Uterus (tissue), 4 donors: ENCODE measurements around the gene LILRA5. TPM values are rescaled to one million over a fixed set of nuclear protein-coding genes. Genes with fewer than 3 reads are reported as not detected.
"Not testable (repeated sequence)": the region's sequence is repeated elsewhere in the genome, so short reads cannot be mapped to it uniquely, and the experiment has no call there.

Experiments used
- DNase-seq, 2 donors: peaks; one replicate each; pipeline ENCODE4 v3.0.0-alpha.2; 2019 to 2020
- H3K27ac ChIP-seq, 2 donors: fragments of 200-600 bp; sonication (generic); 1 replicate in 1 of 2; 2 replicates in 1 of 2; pipeline ENCODE4 v1.5.1; 2016 to 2018
- H3K27me3 ChIP-seq, 2 donors: fragments of 200-600 bp; sonication (generic); one replicate each; pipeline ENCODE4 v1.5.1; 2018 to 2019; ENCODE audit warnings: control low read depth in 1 of 2
- H3K36me3 ChIP-seq, 2 donors: fragments of 200-600 bp; sonication (generic); one replicate each; pipeline ENCODE4 v1.5.1; 2019; ENCODE audit warnings: control low read depth in 1 of 2
- H3K4me1 ChIP-seq, 2 donors: fragments of 200-600 bp; sonication (generic); one replicate each; pipeline ENCODE4 v1.5.1; 2018 to 2019; ENCODE audit warnings: control low read depth in 1 of 2
- H3K4me3 ChIP-seq, 2 donors: fragments of 200-600 bp; sonication (generic); 1 replicate in 1 of 2; 2 replicates in 1 of 2; pipeline ENCODE4 v1.5.1; 2018 to 2019; ENCODE audit warnings: mild to moderate bottlenecking in 1 of 2
- H3K9me3 ChIP-seq, 2 donors: fragments of 200-600 bp; sonication (generic); one replicate each; pipeline ENCODE4 v1.5.1; 2019; ENCODE audit warnings: control low read depth in 1 of 2
- CTCF ChIP-seq, 4 experiments: fragments of 200-600 bp in 2 of 4; fragments of 450-650 bp in 2 of 4; sonication (generic) in 2 of 4; IDR thresholded peaks; one replicate each; pipeline ENCODE4 v1.5.1; 2016 to 2019; ENCODE audit warnings: antibody characterized with exemption in 4 of 4, mild to moderate bottlenecking in 2 of 4, moderate library complexity in 1 of 4
- POLR2A ChIP-seq, 2 donors: fragments of 450-650 bp; IDR thresholded peaks; one replicate each; pipeline ENCODE4 v1.6.1; 2016; ENCODE audit warnings: antibody characterized with exemption in 2 of 2, mild to moderate bottlenecking in 1 of 2, moderate library complexity in 1 of 2
- intact Hi-C: fragments of 100-400 bp; cut with DNase I; formaldehyde crosslinking; loops from one replicate; pipeline ENCODE4 v1.15.1; 2023; ENCODE audit warnings: low total_unique reads
- total RNA-seq, 4 donors: library from RNA; depleted of rRNA in 3 of 4; stranded (reverse); fragments of >200 nt in 3 of 4; gene quantifications; one replicate each; pipeline versions ENCODE4 v1.1.0 to v1.2.4, GENCODE V29; 2014 to 2023
- donor health status: DM: yes; HTN: yes; CAD: no.

The LILRA5 gene
- total RNA-seq, 4 donors from 2014 or later, result 0.35 to 9.7 (median 2.8) TPM; not detected in 1

DNA sequence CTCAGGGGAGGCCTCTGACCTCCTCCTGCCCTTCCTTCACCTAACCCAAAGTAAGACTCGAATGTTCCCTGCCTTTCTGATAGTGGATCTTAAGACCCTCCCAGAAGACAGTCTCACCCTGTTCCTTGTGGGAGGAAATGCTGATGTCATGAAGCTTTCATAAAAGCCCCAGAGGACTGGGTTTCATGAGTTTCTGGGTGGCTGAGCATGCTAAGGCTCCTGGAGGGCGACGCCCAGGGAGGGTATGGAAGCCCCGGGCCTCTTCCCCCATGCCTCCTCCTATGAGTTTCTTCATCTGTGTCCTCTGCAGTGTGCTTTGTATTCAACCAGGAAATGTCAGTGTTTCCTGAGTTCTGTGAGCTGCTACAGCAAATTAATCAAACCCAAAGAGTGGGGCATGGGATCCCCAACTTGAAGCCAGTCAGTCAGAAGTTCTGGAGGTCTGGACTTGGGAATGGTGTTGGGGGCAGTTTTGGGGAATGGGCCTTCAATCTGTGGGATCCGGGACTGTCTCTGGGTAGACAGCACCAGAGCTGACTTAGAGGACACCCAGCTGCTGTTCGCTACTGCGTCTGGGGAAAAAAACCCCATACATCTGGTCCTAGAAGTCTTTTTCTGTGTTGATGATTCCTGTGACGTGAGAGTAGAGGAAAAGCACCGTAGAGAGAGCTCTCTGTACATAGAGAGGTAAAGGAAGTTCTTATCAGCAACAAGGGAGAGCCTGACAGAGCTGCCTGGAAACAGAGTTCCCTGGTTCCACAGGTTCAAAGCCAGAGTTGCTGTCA, 30.1 kb downstream of the LILRA5 start:
- TF ChIP-seq POLR2A (IDR thresholded peaks at IDR 0.05) (no peak), CTCF (IDR thresholded peaks at IDR 0.05) (no peak)
- no peaks in the 10 kb centered on the region for H3K27me3 ChIP-seq
- H3K4me1 ChIP-seq, result no peaks in the 10 kb centered on the region

DNA sequence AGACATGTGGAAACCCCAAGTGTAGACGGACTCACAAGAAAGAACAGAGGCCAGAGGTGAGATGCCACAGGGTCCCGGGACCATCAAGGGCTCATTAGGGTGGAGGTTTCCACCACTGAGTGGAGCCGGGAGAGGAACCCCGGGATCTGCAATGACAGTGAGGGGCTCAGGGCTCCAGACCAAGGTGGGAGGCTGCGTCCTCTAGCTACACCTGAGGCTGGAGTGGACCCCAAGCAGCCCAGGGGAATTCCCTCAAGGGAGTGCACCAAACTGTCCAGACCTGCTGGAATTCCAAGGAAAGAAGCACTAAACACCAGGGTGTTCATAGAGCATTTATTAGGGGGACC, 31.3 kb downstream of the LILRA5 start:
- not testable (repeated sequence) for H3K27me3 ChIP-seq, H3K27ac ChIP-seq, H3K4me3 ChIP-seq, H3K4me1 ChIP-seq, H3K9me3 ChIP-seq, DNase-seq, H3K36me3 ChIP-seq
- intact Hi-C loops, result loop anchor here (2.0 kb wide), 1 partner anchor 305 kb away; no protein-coding TSS in a partner anchor

More for the DNA sequence above, 30.1 kb downstream of the LILRA5 start:
- intact Hi-C loops, result no loop called here
- Histone ChIP-seq H3K27ac (no peak overlapping the region), H3K36me3 (no peaks in the 10 kb centered on the region), H3K4me3 (no peak overlapping the region), H3K9me3 (no peaks in the 10 kb centered on the region)
- no peak for DNase-seq

- Histone ChIP-seq H3K27ac (no peak within 1 kb of the TSS), H3K4me3 (no peak within 1 kb of the TSS), H3K4me1 (no peaks in the 10 kb centered on the region), H3K9me3 (no peaks in the 10 kb centered on the region), H3K36me3 (no peaks in the 10 kb centered on the region), H3K27me3 (no peaks in the 10 kb centered on the region)
- DNase-seq, result no peak
- intact Hi-C loops, result loop anchor here (2.0 kb wide), 1 partner anchor 306 kb away; no protein-coding TSS in a partner anchor
- TF ChIP-seq POLR2A (IDR thresholded peaks at IDR 0.05) (no peak), CTCF (IDR thresholded peaks at IDR 0.05) (no peak)
Measured at GRCh38 chr19:54281007-54281728, 31.8 kb downstream of the LILRA5 start, which contains the start of gene LILRB2. Gene LILRB2, minus strand, starts transcription at chr19:54281110. Its CDS starts 614 bp downstream, at chr19:54280496.

DNA sequence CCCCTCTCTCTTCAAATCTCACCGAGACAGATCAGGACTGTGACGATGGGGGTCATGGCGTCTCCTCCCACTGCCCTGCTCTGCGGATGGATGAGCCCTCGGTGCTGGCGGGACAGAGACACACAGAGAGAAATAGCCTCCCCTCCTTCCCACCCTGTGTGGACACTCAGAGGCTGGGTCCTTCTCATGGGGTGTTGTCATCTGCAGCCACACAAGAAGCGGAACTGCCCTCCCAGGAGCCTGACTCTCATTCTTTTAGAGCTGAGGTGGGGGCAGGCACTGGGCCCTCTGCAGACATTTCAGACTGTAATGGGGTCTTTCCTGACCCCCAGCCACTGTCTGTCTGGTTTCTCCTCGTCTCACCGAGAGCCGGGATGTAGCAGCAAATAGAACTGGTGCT, 32.5 kb downstream of the LILRA5 start:
- DNase-seq, H3K36me3 ChIP-seq, H3K9me3 ChIP-seq, H3K4me1 ChIP-seq, H3K27ac ChIP-seq, H3K27me3 ChIP-seq, H3K4me3 ChIP-seq: not testable (repeated sequence)
- intact Hi-C loops, result loop anchor here (2.0 kb wide), 1 partner anchor 306 kb away; no protein-coding TSS in a partner anchor

DNA sequence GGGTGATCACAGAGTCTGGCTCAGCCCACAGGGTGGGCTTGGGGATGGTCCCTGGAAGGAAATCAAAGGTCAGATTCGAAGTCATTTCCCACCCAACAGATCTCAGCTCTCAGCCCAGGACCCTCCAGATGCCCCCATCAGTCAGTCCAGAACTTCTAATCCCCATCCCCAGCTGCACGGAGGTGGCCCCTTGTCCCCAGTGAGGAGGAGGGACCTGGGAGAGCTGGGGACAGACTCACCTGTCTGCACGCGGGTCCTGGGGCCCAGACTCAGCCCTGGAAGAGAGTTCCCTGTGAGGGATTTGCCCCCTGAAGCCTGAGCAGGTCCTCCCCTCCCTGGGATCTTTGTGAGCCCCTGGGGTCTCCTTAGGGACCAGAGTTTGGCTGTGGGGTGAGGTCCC, 32.9 kb downstream of the LILRA5 start:
- not testable (repeated sequence) for H3K27ac ChIP-seq, H3K27me3 ChIP-seq, H3K9me3 ChIP-seq, H3K36me3 ChIP-seq, H3K4me1 ChIP-seq, DNase-seq, H3K4me3 ChIP-seq
- intact Hi-C loops, result loop anchor here (2.0 kb wide), 1 partner anchor 307 kb away; no protein-coding TSS in a partner anchor

GRCh38 chr19:54279406-54279962, 33.5 kb downstream of the LILRA5 start:
- no peaks in the 10 kb centered on the region for H3K4me1 ChIP-seq
- no peak overlapping the region for H3K4me3 ChIP-seq
- intact Hi-C loops, result no loop called here
- no peak for DNase-seq
- H3K27me3 ChIP-seq, result no peaks in the 10 kb centered on the region
- H3K27ac ChIP-seq, result no peak overlapping the region
- no peaks in the 10 kb centered on the region for H3K9me3 ChIP-seq
- H3K36me3 ChIP-seq, result no peaks in the 10 kb centered on the region
- TF ChIP-seq POLR2A (IDR thresholded peaks at IDR 0.05), result no peak
- no peak for TF ChIP-seq CTCF (IDR thresholded peaks at IDR 0.05)

DNA sequence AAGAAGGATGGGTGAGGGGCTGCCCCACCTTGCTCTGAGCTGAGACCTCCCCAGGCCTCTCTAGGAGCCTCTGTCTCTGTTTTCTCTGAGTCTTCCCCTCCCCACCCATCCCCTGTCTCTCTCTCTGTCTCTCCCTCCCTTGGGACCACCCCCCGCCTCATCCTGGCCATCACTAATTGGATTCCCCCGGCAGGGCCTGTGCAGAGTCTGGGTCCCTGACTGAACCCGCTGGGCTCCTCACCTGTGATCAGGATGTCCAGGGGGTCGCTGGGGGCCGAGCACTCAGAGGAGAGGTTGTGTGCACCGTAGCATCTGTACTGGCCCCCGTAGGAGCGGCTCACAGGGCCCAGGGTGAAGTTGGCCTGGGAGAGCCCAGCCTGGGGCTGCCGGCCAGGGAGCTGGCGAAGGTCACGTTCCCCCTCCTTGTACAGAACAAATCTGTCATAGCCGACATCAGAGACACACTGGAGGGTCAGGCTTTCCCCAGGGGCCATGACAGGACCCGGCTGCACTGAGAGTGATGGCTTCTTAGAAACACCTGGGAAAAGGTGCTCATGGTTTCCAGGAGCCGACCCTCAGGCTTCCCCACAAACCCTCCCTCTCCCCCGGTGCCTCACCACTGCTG, 34.3 kb downstream of the LILRA5 start:
- H3K4me1 ChIP-seq, H3K27ac ChIP-seq, H3K36me3 ChIP-seq, H3K27me3 ChIP-seq, H3K4me3 ChIP-seq, H3K9me3 ChIP-seq, DNase-seq, intact Hi-C loops: not testable (repeated sequence)

DNA sequence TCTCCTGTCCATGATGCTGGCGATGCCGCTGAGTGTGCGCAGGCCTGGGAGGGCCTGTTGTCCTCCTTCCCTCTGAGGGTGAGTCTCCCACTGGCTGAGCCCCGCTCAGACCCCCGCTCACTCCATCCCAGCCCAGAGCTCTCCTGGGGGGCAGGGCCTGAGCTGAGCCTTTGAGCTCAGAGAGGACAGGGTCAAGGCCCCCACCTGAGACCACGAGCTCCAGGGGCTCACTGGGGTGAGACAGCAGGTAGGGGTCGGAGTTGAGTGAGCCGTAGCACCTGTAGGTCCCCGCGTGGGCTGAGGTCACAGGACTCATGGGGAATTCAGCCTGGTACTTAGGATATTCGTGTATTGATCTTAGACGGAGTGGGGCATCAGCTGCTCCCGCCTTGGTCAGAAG, 34.9 kb downstream of the LILRA5 start:
- intact Hi-C loops, H3K4me3 ChIP-seq, DNase-seq, H3K36me3 ChIP-seq, H3K9me3 ChIP-seq, H3K4me1 ChIP-seq, H3K27me3 ChIP-seq, H3K27ac ChIP-seq: not testable (repeated sequence)

GRCh38 chr19:54277111-54277615, 35.8 kb downstream of the LILRA5 start:
- H3K9me3 ChIP-seq, H3K4me3 ChIP-seq, H3K36me3 ChIP-seq, H3K27me3 ChIP-seq, H3K27ac ChIP-seq, intact Hi-C loops, H3K4me1 ChIP-seq, DNase-seq: not testable (repeated sequence)
